K562 (cell line): ENCODE data around the gene COQ7. TPM values are rescaled to one million over a fixed set of nuclear protein-coding genes. Genes with fewer than 3 reads are reported as not detected.

Source experiments
- ATAC-seq: fragments of 200-7000 bp; cut with Tn5 transposase; 3 replicates; pipeline ENCODE4 v1.9.1; 2020; ENCODE audit warnings: moderate library complexity
- BruUV-seq: library from RNA; stranded (reverse); fragments of 400-500 nt; replicated peaks from 2 replicates; lab custom pipeline; 2021; lab: Mats Ljungman, UMichigan
- CTCF ChIA-PET: fragments of 300-600 bp; formaldehyde crosslinking; extraction: SDS; loops from one replicate; lab custom pipeline; 2021; ENCODE audit warnings: low intra/inter-chr PET ratio; lab: Yijun Ruan, JAX
- POLR2A ChIA-PET: fragments of 300-600, 350-650 bp; sonication (Branson Sonifier 250); formaldehyde crosslinking; extraction: SDS; loops from one replicate; lab custom pipeline; 2021; ENCODE audit warnings: antibody characterized with exemption, inconsistent platforms; lab: Yijun Ruan, JAX
- DNase-seq, 4 experiments: peaks; one replicate each; pipeline versions ENCODE4 v3.0.0 to v3.0.0-alpha.2; 2011 to 2018; ENCODE audit warnings: low spot score in 3 of 4, mixed read lengths in 3 of 4; ENCODE audit errors: extremely low read depth in 1 of 4
- FAIRE-seq: peaks from 2 replicates; lab custom pipeline; 2011; peaks lifted over from hg19 to GRCh38; lab: Jason Lieb, UNC
- H2AFZ ChIP-seq: 2 replicates; pipeline ENCODE4 v1.6.0; 2011; ENCODE audit warnings: low read depth, low read length, control low read depth, inconsistent platforms
- H3K27ac ChIP-seq: fragments of 200-600 bp; 3 replicates; pipeline ENCODE4 v1.8.0; 2011; ENCODE audit warnings: low read depth, mild to moderate bottlenecking, control low read depth, inconsistent platforms, low read length, moderate library complexity, mixed read lengths; ENCODE audit errors: extremely low read depth
- H3K27me3 ChIP-seq, 2 experiments: fragments of 300-600 bp in 1 of 2; 2 replicates in 1 of 2; 3 replicates in 1 of 2; pipeline versions ENCODE4 v1.6.0 to v1.8.0; 2011; ENCODE audit warnings: inconsistent platforms in 2 of 2, low read length in 2 of 2, mild to moderate bottlenecking in 1 of 2, mixed read lengths in 1 of 2, moderate library complexity in 1 of 2; ENCODE audit not compliant: control insufficient read depth in 2 of 2, insufficient read depth in 2 of 2
- H3K36me3 ChIP-seq: fragments of 300-600 bp; 3 replicates; pipeline ENCODE4 v1.8.0; 2011; ENCODE audit warnings: mild to moderate bottlenecking, low read length, inconsistent platforms; ENCODE audit not compliant: control insufficient read depth, insufficient read depth
- H3K4me1 ChIP-seq, 2 experiments: fragments of 200-600 bp in 1 of 2; replicated peaks in 1 of 2; 2 replicates in 1 of 2; 3 replicates in 1 of 2; pipeline versions ENCODE4 v1.5.1 to v1.8.0; 2011; ENCODE audit warnings: inconsistent platforms in 2 of 2, low read length in 2 of 2, mild to moderate bottlenecking in 1 of 2, mixed read lengths in 1 of 2, moderate library complexity in 1 of 2; ENCODE audit not compliant: control insufficient read depth in 2 of 2, insufficient read depth in 2 of 2
- H3K4me2 ChIP-seq: 2 replicates; pipeline ENCODE4 v1.6.1; 2011; ENCODE audit warnings: low read length, control low read depth, inconsistent platforms, mixed read lengths; ENCODE audit not compliant: insufficient read depth
- H3K4me3 ChIP-seq: fragments of 200-600 bp; sonication (generic), shearing (Covaris generic); 2 replicates; pipeline ENCODE4 v1.5.1; 2016; ENCODE audit warnings: control low read depth, inconsistent platforms
- H3K79me2 ChIP-seq: fragments of 200-600 bp; 3 replicates; pipeline ENCODE4 v1.8.0; 2011; ENCODE audit warnings: low read length, inconsistent platforms; ENCODE audit not compliant: control insufficient read depth, insufficient read depth
- H3K9ac ChIP-seq, 2 experiments: 2 replicates each; pipeline versions ENCODE4 v1.6.0 to v1.6.1; 2011; ENCODE audit warnings: low read depth in 2 of 2, low read length in 2 of 2, control low read depth in 1 of 2, inconsistent platforms in 1 of 2, mild to moderate bottlenecking in 1 of 2, mixed read lengths in 1 of 2; ENCODE audit not compliant: insufficient read depth in 1 of 2
- H3K9me1 ChIP-seq: one replicate; pipeline ENCODE4 v1.6.0; 2011; ENCODE audit warnings: inconsistent platforms, mild to moderate bottlenecking, low read length, moderate library complexity; ENCODE audit not compliant: control insufficient read depth, insufficient read depth
- H3K9me3 ChIP-seq: replicated peaks from 2 replicates; pipeline ENCODE4 v1.5.1; 2011; ENCODE audit warnings: low read depth, low read length, inconsistent platforms; ENCODE audit not compliant: control insufficient read depth, insufficient read depth
- H4K20me1 ChIP-seq: replicated peaks from 2 replicates; pipeline ENCODE4 v1.6.1; 2011; ENCODE audit warnings: low read length, inconsistent platforms, mixed read lengths; ENCODE audit not compliant: control insufficient read depth, insufficient read depth
- CAMTA2 ChIP-seq: fragments of 250-450 bp; sonication (Bioruptor Pico); conservative IDR thresholded peaks from 2 replicates; pipeline ENCODE4 v1.5.1; 2022
- ELK1 ChIP-seq: sonication (generic); formaldehyde crosslinking; IDR thresholded peaks from 2 replicates; pipeline ENCODE4 v1.8.1; 2022; ENCODE audit warnings: missing genetic modification reagents
- GABPB2 ChIP-seq: fragments of 250-450 bp; sonication (Bioruptor Pico); conservative IDR thresholded peaks from 2 replicates; pipeline ENCODE4 v1.5.1; 2021; ENCODE audit warnings: mild to moderate bottlenecking
- HDAC1 ChIP-seq, 2 experiments: fragments of 450-650 bp; IDR thresholded peaks; 2 replicates each; pipeline ENCODE4 v1.6.1; 2016 to 2017; ENCODE audit warnings: inconsistent platforms in 1 of 2, mild to moderate bottlenecking in 1 of 2, moderate library complexity in 1 of 2
- HNRNPLL ChIP-seq: fragments of 200-400 bp; formaldehyde crosslinking; IDR thresholded peaks from 2 replicates; pipeline ENCODE4 v1.6.1; 2017; ENCODE audit warnings: low read length, low read depth, mild to moderate bottlenecking; ENCODE audit not compliant: poor library complexity, severe bottlenecking
- ILK ChIP-seq: fragments of 450-650 bp; IDR thresholded peaks from 2 replicates; pipeline ENCODE4 v1.6.1; 2016; ENCODE audit warnings: missing genetic modification characterization, low read depth, mild to moderate bottlenecking, missing compliant biosample characterization, moderate library complexity, borderline replicate concordance
- NRF1 ChIP-seq, 2 experiments: fragments of 450-650 bp; IDR thresholded peaks in 1 of 2; conservative IDR thresholded peaks in 1 of 2; 2 replicates each; pipeline ENCODE4 v1.6.1; 2014; ENCODE audit warnings: mild to moderate bottlenecking in 2 of 2
- SMAD2 ChIP-seq: fragments of 150-350 bp; IDR thresholded peaks from 2 replicates; pipeline ENCODE4 v1.6.1; 2014; ENCODE audit warnings: low read depth, mild to moderate bottlenecking, low read length
- SRF ChIP-seq, 2 experiments: fragments of 250-450, 450-650 bp in 1 of 2; sonication (Bioruptor Pico) in 1 of 2; sonication (generic) in 1 of 2; formaldehyde crosslinking; IDR thresholded peaks; 2 replicates each; pipeline versions ENCODE4 v1.5.0 to v1.5.1; 2020 to 2022; ENCODE audit warnings: mild to moderate bottlenecking in 1 of 2, missing genetic modification reagents in 1 of 2
- ZC3H8 ChIP-seq: fragments of 450-650 bp; IDR thresholded peaks from 2 replicates; pipeline ENCODE4 v1.6.1; 2017
- WGBS: fragments of 100-300 bp; shearing (Covaris generic); methylation state at CpG from one replicate; pipeline ENCODE4 v1.1.6; 2016; ENCODE audit warnings: low coverage, mixed read lengths; ENCODE audit not compliant: insufficient coverage; ENCODE audit errors: missing lambda C conversion rate; 5-methylcytosine and 5-hydroxymethylcytosine counted together
- in situ Hi-C: fragments of 300-500 bp; cut with MboI; formaldehyde crosslinking; loops from 4 replicates; pipeline ENCODE4 v1.15.0; 2018; ENCODE audit warnings: inconsistent platforms, mixed read lengths
- intact Hi-C: fragments of 100-400 bp; cut with micrococcal nuclease; formaldehyde crosslinking; loops from 2 replicates; pipeline ENCODE4 v1.14.2; 2022
- polyA plus RNA-seq, 8 experiments: library from polyadenylated mRNA; depleted of rRNA in 4 of 8; stranded (reverse) in 5 of 8; unstranded in 3 of 8; fragments of >200 nt; fragmentation: Nextera tagmentation in 2 of 8; fragmentation: Illumina TruSeq in 1 of 8; extraction: Ambion mirVana in 2 of 8; extraction: Trizol in 1 of 8; gene quantifications; 2 replicates each; pipeline versions ENCODE4 v1.2.1 to v1.2.3, GENCODE V29; 2011 to 2014; ENCODE audit warnings: inconsistent platforms in 1 of 8, missing spikeins in 1 of 8
- total RNA-seq, 7 experiments: library from RNA; depleted of rRNA in 6 of 7; stranded (reverse); fragments of >200 nt in 6 of 7; fragmentation: Illumina TruSeq in 2 of 7; extraction: Trizol in 2 of 7; gene quantifications; 2 replicates each; pipeline versions ENCODE4 v1.2.1 to v1.2.3, GENCODE V29; 2011 to 2021; ENCODE audit warnings: low replicate concordance in 1 of 7
- TF ChIP-seq, protein P1 (sequence below): fragments of 250-450 bp; sonication (Bioruptor Pico); IDR thresholded peaks from 2 replicates; pipeline ENCODE4 v1.4.0; 2020; ENCODE audit warnings: mild to moderate bottlenecking, moderate library complexity
- TF ChIP-seq, protein P2 (sequence below): fragments of 450-650 bp; IDR thresholded peaks from 2 replicates; pipeline ENCODE4 v1.6.1; 2014; ENCODE audit warnings: low read depth, mild to moderate bottlenecking, moderate library complexity, borderline replicate concordance

The COQ7 gene
- total and polyA plus RNA-seq, 9 of the 15 experiments (the other 6 are each of a cell fraction or from before 2014, with no cell fraction given): 2.3 to 26.1 (median 15.2) TPM

GRCh38 chr16:19084139-19084538 lies 16.7 kb downstream of the COQ7 start:
- Histone ChIP-seq H4K20me1 (no peaks in the 10 kb centered on the region), H3K4me3 (no peak overlapping the region), H3K9me3 (no peaks in the 10 kb centered on the region), H2AFZ (no peak overlapping the region), H3K27me3 (no peaks in the 10 kb centered on the region), H3K79me2 (no peaks in the 10 kb centered on the region), H3K4me1 (peaks cover 10 to 13% of the 10 kb centered on the region in 2 experiments; a peak in 4 of 5 replicates), H3K27ac (no peak overlapping the region), H3K9me1 (no peaks in the 10 kb centered on the region), H3K9ac (no peak overlapping the region), H3K36me3 (peaks cover under 1% of the 10 kb centered on the region; the same call in 1 of the 3 replicates), H3K4me2 (no peak overlapping the region)
- CTCF ChIA-PET: no interaction called here
- BruUV-seq: no TSS peak
- FAIRE-seq (no peak), DNase-seq (no peak), ATAC-seq (no peak)
- POLR2A ChIA-PET: interaction anchor here (1.8 kb wide), 1 partner anchor 11 kb away, joined by 4 read pairs; no protein-coding TSS in a partner anchor
- TF ChIP-seq ELK1 (CRISPR knock-in tag) (no peak), CAMTA2 (CRISPR knock-in tag) (no peak), GABPB2 (CRISPR knock-in tag) (no peak), HNRNPLL (no peak), HDAC1 (IDR thresholded peaks at IDR 0.05) (no peak), NRF1 (conservative IDR thresholded peaks at IDR 0.05 in 1 of 2, IDR thresholded peaks at IDR 0.05 in 1 of 2) (no peak), SMAD2 (no peak), ZC3H8 (no peak), SRF (CRISPR knock-in tag; IDR thresholded peaks at IDR 0.05) (no peak), ILK (tag) (no peak)
- TF ChIP-seq, protein P1, sequence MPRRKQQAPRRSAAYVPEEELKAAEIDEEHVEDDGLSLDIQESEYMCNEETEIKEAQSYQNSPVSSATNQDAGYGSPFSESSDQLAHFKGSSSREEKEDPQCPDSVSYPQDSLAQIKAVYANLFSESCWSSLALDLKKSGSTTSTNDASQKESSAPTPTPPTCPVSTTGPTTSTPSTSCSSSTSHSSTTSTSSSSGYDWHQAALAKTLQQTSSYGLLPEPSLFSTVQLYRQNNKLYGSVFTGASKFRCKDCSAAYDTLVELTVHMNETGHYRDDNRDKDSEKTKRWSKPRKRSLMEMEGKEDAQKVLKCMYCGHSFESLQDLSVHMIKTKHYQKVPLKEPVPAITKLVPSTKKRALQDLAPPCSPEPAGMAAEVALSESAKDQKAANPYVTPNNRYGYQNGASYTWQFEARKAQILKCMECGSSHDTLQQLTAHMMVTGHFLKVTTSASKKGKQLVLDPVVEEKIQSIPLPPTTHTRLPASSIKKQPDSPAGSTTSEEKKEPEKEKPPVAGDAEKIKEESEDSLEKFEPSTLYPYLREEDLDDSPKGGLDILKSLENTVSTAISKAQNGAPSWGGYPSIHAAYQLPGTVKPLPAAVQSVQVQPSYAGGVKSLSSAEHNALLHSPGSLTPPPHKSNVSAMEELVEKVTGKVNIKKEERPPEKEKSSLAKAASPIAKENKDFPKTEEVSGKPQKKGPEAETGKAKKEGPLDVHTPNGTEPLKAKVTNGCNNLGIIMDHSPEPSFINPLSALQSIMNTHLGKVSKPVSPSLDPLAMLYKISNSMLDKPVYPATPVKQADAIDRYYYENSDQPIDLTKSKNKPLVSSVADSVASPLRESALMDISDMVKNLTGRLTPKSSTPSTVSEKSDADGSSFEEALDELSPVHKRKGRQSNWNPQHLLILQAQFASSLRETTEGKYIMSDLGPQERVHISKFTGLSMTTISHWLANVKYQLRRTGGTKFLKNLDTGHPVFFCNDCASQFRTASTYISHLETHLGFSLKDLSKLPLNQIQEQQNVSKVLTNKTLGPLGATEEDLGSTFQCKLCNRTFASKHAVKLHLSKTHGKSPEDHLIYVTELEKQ (CRISPR knock-in tag): no peak
- TF ChIP-seq, protein P2, sequence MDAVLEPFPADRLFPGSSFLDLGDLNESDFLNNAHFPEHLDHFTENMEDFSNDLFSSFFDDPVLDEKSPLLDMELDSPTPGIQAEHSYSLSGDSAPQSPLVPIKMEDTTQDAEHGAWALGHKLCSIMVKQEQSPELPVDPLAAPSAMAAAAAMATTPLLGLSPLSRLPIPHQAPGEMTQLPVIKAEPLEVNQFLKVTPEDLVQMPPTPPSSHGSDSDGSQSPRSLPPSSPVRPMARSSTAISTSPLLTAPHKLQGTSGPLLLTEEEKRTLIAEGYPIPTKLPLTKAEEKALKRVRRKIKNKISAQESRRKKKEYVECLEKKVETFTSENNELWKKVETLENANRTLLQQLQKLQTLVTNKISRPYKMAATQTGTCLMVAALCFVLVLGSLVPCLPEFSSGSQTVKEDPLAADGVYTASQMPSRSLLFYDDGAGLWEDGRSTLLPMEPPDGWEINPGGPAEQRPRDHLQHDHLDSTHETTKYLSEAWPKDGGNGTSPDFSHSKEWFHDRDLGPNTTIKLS: no peak
- intact Hi-C loops: no loop called here
- in situ Hi-C loops: loop anchor here (10.0 kb wide), 1 partner anchor 431 kb away; no protein-coding TSS in a partner anchor
- 26% methylated on average over 3 of the region's 3 CpGs for WGBS
